Type B pancreatic cell (in vitro differentiated cells): ENCODE measurements around the gene SUPT6H. TPM values are rescaled to one million over a fixed set of nuclear protein-coding genes. Genes with fewer than 3 reads are reported as not detected.
"Not testable (repeated sequence)": the region's sequence is repeated elsewhere in the genome, so short reads cannot be mapped to it uniquely, and the experiment has no call there.

ENCODE experiments used
- DNase-seq: peaks from one replicate; pipeline ENCODE4 v3.0.0; 2021; ENCODE audit warnings: mixed read lengths; ENCODE audit not compliant: unreplicated experiment; ENCODE audit errors: extremely low spot score
- H3K27ac Mint-ChIP-seq: 2 replicates; pipeline ENCODE4 v1.8.0; 2021; ENCODE audit warnings: mild to moderate bottlenecking, mixed read lengths
- H3K27me3 Mint-ChIP-seq: 2 replicates; pipeline ENCODE4 v1.8.0; 2021; ENCODE audit warnings: mixed read lengths
- H3K36me3 Mint-ChIP-seq: 2 replicates; pipeline ENCODE4 v1.8.0; 2021; ENCODE audit warnings: mixed read lengths
- H3K4me1 Mint-ChIP-seq: one replicate; pipeline ENCODE4 v1.8.0; 2021; ENCODE audit warnings: mixed read lengths; ENCODE audit not compliant: unreplicated experiment
- H3K4me3 Mint-ChIP-seq: 2 replicates; pipeline ENCODE4 v1.8.0; 2021; ENCODE audit warnings: mild to moderate bottlenecking, mixed read lengths
- H3K9me3 Mint-ChIP-seq: 2 replicates; pipeline ENCODE4 v1.8.0; 2021; ENCODE audit warnings: mixed read lengths
- CTCF ChIP-seq: fragments of 200-600 bp; sonication (generic); conservative IDR thresholded peaks from 2 replicates; pipeline ENCODE4 v1.5.0; 2021; ENCODE audit warnings: antibody characterized with exemption, mild to moderate bottlenecking
- total RNA-seq: library from RNA; stranded (reverse); gene quantifications from 2 replicates; pipeline ENCODE4 v1.2.1, GENCODE V29; 2021; ENCODE audit warnings: low replicate concordance

The SUPT6H gene
- total RNA-seq, 1 donor from 2014 or later = 69.2 TPM

GRCh38 chr17:28728364-28729200 is 66.6 kb downstream of the SUPT6H start, which contains the start of gene NEK8:
Gene NEK8, plus strand, starts transcription at chr17:28728788. Its CDS starts 26 bp downstream, at chr17:28728814.
- peaks cover 4% of the 10 kb centered on the region for H3K9me3 Mint-ChIP-seq
- peak within 1 kb of the TSS; percentile 96 for H3K4me3 Mint-ChIP-seq
- H3K27me3 Mint-ChIP-seq = no peaks in the 10 kb centered on the region
- peak within 1 kb of the TSS; percentile 100 for H3K27ac Mint-ChIP-seq
- TF ChIP-seq CTCF = no peak
- peaks cover 13% of the 10 kb centered on the region for H3K36me3 Mint-ChIP-seq
- peaks cover 27% of the 10 kb centered on the region for H3K4me1 Mint-ChIP-seq
- DNase-seq = peak; percentile 96

GRCh38 chr17:28729950-28730330 is 67.9 kb downstream of the SUPT6H start:
- Mint-ChIP-seq H3K36me3 (peaks cover 4% of the 10 kb centered on the region), H3K27ac (peak overlapping the region; percentile 35), H3K27me3 (no peaks in the 10 kb centered on the region), H3K9me3 (peaks cover 4% of the 10 kb centered on the region), H3K4me3 (peak overlapping the region; percentile 6), H3K4me1 (peaks cover 15% of the 10 kb centered on the region)
- TF ChIP-seq CTCF = no peak
- DNase-seq = no peak

DNA sequence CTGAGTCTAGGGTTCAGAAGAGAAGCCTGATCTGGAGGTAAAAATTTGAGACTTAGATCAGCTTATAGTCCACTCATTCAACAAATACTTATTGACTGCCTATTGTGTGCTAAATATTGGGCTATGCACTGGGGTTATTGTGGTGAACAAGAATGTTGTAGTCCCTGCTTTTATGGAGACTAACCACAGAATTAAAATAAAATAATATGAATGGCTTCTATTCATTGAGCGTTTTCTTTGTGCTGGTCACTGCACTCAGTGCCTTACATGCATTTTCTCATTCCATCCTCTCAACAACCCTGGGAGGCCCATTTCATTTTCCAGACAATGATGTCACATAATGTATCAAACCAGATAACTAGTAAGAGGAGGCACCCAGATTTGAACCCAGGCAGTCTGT is 71.3 kb downstream of the SUPT6H start:
- Mint-ChIP-seq H3K9me3 (peaks cover 4% of the 10 kb centered on the region), H3K4me1 (peaks cover 12% of the 10 kb centered on the region), H3K27ac (no peak overlapping the region), H3K27me3 (no peaks in the 10 kb centered on the region), H3K36me3 (peaks cover 7% of the 10 kb centered on the region), H3K4me3 (no peak overlapping the region)
- no peak for DNase-seq
- no peak for TF ChIP-seq CTCF

DNA sequence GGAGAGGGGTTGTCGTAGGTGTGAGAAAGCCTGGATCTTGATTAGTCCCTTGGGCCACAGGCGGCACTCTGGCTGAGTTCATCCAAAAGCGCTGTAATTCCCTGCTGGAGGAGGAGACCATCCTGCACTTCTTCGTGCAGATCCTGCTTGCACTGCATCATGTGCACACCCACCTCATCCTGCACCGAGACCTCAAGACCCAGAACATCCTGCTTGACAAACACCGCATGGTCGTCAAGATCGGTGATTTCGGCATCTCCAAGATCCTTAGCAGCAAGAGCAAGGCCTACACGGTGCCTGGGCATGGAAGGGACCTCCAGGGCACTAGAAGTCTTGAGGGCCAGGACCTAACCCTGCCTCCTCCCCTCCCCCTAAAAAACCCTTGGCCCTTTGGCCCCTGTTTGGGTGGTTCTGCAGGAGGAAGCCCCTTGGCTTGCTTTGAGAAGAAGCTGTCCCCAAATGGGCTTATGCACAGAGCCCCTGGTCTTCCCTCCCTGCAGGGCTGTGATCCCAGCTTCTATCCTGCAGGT is 72.8 kb downstream of the SUPT6H start:
- no peak overlapping the region for H3K27ac Mint-ChIP-seq
- no peak overlapping the region for H3K4me3 Mint-ChIP-seq
- H3K4me1 Mint-ChIP-seq = peaks cover 8% of the 10 kb centered on the region
- no peak for TF ChIP-seq CTCF
- H3K36me3 Mint-ChIP-seq = peaks cover 8% of the 10 kb centered on the region
- H3K27me3 Mint-ChIP-seq = no peaks in the 10 kb centered on the region
- DNase-seq = no peak
- no peaks in the 10 kb centered on the region for H3K9me3 Mint-ChIP-seq

- no peak for DNase-seq
- no peak overlapping the region for H3K27ac Mint-ChIP-seq
- peaks cover 6% of the 10 kb centered on the region for H3K4me1 Mint-ChIP-seq
- H3K4me3 Mint-ChIP-seq = no peak overlapping the region
- no peaks in the 10 kb centered on the region for H3K9me3 Mint-ChIP-seq
- no peak for TF ChIP-seq CTCF
- H3K27me3 Mint-ChIP-seq = no peaks in the 10 kb centered on the region
- H3K36me3 Mint-ChIP-seq = peaks cover 10% of the 10 kb centered on the region
Measured at GRCh38 chr17:28735242-28735722, 73.3 kb downstream of the SUPT6H start.

DNA sequence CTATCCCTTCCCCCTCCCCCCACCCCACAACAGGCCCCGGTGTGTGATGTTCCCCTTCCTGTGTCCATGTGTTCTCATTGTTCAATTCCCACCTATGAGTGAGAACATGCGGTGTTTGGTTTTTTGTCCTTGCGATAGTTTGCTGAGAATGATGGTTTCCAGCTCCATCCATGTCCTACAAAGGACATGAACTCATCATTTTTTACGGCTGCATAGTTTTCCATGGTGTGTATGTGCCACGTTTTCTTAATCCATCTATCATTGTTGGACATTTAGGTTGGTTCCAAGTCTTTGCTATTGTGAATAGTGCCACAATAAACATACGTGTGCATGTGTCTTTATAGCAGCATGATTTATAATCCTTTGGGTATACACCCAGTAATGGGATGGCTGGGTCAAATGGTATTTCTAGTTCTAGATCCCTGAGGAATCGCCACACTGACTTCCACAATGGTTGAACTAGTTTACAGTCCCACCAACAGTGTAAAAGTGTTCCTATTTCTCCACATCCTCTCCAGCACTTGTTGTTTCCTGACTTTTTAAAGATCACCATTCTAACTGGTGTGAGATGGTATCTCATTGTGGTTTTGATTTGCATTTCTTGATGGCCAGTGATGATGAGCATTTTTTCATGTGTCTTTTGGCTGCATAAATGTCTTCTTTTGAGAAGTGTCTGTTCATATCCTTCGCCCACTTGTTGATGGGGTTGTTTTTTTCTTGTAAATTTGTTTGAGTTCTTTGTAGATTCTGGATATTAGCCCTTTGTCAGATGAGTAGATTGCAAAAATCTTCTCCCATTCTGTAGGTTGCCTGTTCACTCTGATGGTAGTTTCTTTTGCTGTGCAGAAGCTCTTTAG is 74.1 kb downstream of the SUPT6H start:
- not testable (repeated sequence) for H3K27me3 Mint-ChIP-seq, H3K9me3 Mint-ChIP-seq, H3K36me3 Mint-ChIP-seq, H3K4me3 Mint-ChIP-seq, H3K4me1 Mint-ChIP-seq, H3K27ac Mint-ChIP-seq, DNase-seq
